Measurements from ENCODE around the gene SMC5.
"Not testable (repeated sequence)": the region's sequence is repeated elsewhere in the genome, so short reads cannot be mapped to it uniquely, and the experiment has no call there.

The SMC5 gene

DNA sequence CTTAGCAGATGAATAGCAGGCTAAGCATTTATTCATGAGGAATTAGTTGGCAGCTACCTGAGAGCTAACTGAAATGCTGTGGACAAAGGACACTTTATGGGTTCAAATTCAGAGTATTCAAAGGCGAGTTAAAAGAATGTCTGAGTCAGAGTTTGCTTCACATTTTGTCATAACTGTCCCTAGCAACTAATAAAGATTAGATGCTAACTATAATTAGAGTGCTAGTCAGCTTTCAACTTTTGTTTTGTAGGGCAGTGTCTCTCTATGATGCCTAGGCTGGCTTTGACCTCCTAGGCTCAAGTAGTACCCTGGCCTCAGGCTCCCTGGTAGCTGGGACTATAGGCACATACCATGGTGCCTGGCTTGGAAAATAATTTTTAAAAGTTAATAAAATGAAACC lies 4.6 kb downstream of the SMC5 start:
- DNase-seq (ENCODE audit: low read depth): no peak

DNA sequence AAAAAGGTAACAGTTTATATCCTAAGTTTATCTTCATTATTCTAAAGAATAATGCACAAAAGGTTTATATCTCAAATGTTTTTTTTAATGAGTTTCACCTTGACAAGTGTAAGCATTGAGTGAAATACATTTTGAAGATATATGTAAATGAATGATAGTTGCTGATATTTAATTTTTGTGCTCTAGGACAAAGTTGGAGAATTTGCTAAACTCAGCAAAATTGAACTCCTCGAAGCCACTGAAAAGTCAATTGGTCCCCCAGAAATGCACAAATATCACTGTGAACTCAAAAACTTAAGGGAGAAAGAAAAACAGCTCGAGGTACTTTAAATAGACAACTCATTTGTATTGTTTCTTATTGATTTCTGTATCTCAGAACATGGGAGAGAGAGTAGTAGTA lies 19.5 kb downstream of the SMC5 start:
- DNase-seq (ENCODE audit: low read depth): no peak

DNA sequence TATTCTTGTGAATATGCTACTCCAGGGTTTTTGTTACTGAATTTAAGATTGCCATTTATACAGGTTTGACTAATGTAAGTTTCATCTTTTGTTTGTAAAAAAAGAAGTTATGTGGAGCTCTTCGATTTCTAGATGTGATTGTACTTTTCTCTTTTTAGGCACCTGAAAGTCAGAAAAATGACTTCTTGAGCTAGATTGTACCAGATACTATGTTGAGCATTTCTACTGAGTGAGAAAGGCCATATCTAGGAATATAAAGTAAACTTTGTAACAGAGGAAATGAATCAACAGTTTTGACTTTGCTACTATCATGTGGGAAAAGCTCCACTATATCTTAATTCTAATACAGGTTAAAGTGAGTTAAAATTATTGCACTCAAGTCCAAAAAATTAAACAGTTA lies 25.1 kb downstream of the SMC5 start:
- DNase-seq (ENCODE audit: low read depth): no peak

DNA sequence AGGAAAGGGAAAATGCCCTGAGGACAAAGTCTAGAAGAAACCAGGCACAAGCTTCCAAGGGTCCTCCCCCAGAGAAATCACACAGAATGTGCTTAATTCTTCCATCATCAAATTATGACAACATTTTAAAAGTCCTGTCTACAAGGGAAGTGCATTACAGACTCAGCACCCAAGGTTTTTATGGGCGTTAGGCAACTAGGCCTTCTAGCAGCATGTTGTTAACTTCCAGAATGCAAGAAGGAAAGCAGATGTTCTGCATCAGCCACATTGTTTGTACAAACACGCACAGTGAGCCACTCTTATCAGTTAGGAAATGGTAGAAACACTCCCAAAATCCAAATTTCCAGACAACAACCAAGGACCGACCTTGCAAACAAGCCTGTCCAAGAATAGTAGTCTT lies 26.5 kb downstream of the SMC5 start:
- no peak for DNase-seq (ENCODE audit: low read depth)

DNA sequence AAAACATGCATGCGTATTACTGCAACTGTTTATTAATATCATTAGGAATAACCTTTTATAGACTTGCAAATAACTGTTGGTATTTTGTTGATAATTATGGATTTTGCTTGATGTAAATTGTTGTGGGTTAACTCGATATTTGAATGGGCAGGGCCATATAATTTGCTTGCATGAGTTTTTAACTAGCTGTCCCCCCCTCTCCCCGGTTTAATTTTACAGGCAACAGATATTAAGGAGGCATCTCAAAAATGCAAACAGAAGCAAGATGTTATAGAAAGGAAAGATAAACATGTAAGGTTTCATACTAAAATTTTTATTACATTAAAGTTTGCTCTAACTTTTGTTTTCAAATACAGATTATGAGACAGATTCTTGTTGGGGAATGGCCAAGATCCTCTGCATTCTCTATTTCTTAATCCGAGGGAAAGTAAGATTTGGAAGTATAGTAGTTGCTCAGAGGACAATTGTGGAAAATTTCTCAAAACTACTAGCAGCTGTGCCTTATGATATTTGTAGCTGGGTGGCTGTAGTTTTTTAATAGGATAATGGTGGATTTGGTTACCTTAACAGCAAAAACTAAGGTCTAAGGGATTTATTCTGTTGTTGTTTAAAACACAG lies 27.3 kb downstream of the SMC5 start:
- DNase-seq (ENCODE audit: low read depth): no peak

DNA sequence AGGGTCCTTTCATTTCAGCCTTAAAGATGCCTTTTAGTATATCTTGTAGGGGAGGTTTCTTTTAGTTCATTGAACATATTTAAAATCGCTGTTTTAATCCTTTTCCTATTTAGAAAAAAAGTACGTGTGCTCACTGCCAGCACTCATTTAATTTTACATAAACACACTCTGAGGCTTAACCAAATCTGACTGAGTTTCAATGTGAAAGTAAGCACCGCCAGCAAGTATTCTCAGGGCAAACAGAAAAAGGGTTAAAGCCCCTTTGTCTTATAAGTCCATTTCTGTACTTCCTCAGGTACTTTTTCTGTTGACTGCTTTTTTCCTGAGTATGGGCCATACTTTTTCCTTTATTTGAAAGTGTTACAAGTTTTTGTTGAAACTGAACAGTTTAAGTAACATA lies 31.8 kb downstream of the SMC5 start:
- no peak for DNase-seq (ENCODE audit: low read depth)

DNA sequence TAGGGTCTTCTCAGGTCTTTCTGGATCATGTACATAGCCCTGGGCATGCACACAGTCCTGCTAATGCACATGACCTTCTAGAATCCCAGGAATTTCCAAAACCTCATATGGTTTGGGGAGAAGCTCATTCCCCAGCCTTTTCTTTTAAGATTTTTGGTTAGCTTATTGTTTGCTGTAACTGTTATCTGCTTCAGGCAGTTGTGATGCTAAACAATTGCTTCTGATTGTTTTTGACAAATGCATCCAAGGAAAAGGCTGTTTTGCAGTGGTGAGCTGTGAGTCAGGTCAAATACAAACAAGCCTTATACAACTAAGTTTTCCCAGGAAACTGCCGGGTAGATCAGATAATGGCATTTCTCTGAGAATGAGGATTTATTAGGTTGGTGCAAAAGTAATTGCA lies 32.7 kb downstream of the SMC5 start:
- no peak for DNase-seq (ENCODE audit: low read depth)

DNA sequence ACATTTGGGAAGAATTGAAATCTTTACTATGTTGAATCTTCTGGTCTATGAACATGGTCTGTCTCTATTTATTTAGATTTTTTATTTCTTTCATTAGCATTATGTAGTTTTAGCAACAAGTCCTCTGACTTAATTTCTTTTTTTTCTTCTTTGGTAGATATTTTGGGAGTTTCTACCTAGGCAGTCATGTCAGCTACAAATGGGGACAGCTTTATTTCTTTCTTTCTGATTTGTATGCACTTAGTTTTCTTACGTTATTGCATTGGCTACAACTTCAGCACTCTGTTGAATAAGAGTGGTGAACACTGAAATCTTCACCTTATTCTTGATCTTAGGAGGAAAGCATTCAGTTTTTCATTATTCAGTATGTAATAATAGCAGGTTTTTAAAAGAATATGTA lies 33.5 kb downstream of the SMC5 start:
- DNase-seq (ENCODE audit: low read depth): no peak

DNA sequence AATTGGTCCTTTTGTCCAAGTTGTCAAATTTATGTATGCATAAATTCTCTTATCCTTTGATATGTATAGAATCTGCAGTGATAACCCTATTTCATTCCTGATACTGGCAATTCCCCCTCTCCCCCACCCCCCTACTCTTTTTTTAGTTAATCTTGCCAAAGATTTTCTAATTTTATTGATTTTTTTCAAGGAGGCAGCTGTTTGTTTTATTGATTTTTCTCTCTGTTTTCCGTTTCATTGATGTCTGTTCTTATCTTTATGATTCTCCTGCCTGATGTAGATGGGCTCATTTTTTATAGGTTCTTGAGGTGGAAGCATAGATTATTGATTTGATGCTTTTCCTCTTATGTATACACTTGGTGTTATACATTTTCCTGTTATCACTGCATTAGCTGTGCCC lies 34.4 kb downstream of the SMC5 start:
- no peak for DNase-seq (ENCODE audit: low read depth)

DNA sequence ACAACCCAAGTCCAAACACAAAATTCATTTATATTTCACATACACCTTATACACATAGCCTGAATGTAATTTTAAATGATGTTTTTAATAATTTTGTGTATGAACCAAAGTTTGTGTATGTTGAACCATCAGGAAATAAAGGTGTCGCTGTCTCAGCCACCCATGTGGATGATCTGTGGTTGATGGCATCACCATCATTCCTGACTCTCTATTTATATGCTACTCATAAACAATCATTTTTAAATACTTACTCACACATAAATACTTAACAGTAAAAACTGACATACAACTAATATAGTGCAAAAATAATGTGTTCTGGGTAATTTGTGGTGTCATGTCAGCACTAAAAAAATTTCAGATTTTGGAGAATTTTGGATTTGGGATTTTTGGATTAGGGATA lies 38.4 kb downstream of the SMC5 start:
- DNase-seq (ENCODE audit: low read depth): no peak

DNA sequence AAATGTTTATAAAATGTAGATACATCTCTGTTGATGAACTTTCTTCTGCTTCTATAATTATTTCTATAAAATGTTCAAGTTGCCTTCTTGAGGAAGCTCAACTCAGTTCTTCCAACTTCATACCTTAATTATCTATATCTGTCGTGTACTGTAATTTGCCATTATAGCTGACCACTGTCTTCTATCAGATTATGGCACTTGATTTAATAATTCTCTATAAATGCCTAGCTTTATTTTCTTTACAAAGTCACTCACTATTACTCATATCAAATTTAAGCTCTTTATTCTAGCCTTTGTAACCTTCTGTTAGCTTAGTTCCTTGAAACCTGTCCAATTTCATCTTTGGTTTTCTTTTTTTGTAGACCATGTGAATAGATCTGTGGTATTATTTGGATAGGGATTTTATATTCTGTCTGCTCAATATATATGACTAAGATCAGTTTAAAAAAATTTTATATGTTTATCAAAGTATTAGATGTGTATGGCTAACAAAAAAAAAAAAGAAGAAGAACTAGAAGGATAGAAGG lies 39.5 kb downstream of the SMC5 start:
- DNase-seq (ENCODE audit: low read depth): no peak

DNA sequence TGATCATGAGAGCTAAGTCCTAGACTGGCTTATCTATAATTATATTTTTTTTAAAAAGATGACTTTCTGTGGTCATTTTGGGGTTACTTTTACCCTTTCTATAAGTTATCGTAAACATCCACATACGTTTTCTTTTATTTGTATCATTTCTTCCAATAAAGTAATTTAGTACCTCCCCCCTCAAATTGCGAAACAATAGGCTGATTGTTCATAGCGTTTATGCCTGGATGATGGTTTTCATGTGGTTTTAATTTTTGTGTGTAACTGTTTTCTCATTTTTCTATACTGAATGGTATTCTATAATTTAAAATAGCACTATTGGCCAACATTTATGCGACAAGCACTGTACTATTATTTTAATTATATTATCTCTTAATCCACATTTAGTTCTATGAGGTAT lies 44.5 kb downstream of the SMC5 start:
- DNase-seq (ENCODE audit: low read depth): no peak

DNA sequence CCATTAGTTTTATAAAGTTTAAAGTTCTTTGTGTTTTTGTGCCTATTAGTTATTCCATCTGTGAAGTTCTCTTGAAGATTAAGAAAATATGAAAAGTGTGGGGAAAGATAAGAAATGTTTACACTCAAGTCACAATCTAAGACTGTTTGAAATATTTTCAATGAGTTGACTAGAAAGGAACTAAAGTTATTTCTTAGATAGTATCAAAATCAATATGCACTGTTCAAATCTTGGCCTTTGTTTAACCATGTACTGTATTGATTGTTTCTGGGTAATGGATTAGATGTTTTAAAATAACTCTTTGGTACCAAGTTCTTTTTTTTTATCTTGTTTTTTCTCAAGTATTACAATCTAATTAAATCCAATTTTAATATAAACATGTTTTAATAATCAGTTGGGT lies 46.0 kb downstream of the SMC5 start:
- DNase-seq (ENCODE audit: low read depth): no peak

DNA sequence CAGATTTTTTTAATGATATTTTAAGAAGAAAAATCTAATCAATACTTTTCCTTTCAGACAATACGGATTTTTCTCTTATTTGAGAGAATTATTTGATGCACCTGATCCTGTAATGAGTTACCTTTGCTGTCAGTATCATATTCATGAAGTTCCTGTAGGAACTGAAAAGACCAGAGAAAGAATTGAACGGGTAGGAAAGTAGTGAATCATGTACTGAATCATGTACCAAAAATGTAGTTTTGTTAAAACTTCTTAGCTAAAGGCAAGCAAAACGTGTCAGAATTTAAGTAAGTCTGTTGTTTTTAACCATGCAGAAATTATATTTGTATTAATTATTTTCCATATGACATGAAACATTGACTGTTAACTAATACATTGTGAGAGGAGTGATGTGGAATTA lies 56.6 kb downstream of the SMC5 start:
- no peak for DNase-seq (ENCODE audit: low read depth)

DNA sequence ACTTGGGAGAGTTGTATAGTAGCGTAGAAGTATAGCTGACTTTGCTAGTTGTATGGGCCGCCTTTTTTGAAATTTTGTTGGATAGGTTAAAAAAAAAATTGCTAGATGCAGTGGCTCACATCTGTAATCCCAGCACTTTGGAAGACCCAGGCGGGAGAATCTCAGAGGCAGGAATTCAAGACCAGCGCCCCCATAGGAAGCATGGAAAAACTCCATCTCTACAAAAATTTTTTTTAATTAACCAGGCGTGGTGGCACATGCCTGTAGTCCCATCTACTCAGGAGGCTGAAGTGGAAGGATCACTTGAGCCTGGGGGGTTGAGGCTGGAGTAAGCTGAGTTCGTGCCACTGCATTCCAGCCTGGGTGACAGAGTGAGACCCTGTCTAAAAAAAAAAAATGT lies 59.2 kb downstream of the SMC5 start:
- DNase-seq (ENCODE audit: low read depth): no peak

DNA sequence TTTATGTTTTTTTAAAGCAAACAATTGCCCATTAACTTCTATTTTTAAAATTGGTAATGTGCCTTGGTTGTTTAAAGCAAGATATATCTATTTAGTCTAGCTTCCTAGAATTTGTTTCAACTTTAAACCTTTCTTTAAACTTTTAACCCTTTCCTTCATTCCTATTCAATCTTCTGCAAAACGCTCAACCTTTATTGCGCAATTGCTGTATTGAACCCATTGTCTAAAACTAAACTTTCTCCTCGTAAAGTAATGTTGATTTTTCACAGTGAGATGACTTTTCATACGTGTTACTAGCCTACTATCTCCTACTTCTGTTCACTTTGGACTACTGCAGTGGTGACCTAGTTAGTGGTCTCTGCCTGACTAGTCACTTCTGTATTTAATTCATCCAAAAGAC lies 63.3 kb downstream of the SMC5 start:
- DNase-seq (ENCODE audit: low read depth): no peak

DNA sequence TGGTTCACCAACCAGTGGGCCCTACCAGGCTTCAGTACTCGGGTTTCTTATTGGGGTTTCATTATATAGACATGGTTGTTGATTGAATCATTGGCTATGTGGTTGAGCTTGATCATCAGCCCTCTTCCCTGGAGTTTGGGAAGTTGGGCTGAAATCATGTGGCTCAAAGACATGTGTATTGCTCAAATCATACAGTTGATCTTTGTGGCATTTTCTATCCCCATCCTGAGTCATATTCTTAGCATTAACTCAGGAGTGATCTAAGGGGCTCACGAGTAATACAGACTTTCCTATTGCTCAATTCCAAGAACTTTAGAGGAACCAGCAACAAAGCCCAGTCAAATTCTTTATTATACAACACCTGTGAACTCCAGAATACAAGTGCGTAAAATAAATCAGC lies 66.2 kb downstream of the SMC5 start:
- no peak for DNase-seq (ENCODE audit: low read depth)

DNA sequence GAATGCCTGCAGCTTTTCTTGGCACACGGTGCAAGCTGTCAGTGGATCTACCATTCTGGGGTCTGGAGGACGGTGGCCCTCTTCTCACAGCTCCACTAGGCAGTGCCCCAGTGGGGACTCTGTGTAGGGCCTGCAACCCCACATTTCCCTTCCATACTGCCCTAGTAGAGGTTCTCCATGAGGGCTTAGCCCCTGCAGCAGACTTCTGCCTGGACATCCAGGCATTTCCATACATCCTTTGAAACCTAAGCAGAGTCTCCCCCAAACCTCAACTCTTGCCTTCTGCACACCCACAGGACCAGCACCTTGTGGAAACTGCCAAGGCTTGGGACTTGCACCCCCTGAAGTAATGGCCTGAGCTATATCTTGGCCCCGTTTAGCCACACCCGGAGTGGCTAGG lies 69.8 kb downstream of the SMC5 start:
- DNase-seq (ENCODE audit: low read depth): not testable (repeated sequence)

DNA sequence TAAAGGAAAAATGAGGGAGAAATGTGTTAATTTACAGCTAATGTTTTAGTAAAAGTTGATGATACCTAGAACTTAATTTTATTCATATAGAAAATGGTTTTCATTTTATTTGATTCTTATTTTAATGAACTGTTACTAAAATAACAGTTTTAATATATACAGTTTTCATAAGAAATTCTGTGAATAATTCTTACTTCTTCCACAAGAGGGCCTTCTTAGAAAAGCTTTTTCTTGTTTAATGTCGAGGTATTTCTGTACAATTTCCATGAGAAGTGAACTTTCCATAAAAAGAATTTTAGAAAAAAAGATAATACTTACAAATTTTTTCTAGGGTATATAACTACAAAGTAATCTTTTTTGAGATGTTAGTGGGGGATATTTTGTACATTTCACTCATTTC lies 81.8 kb downstream of the SMC5 start:
- DNase-seq (ENCODE audit: low read depth): no peak

DNA sequence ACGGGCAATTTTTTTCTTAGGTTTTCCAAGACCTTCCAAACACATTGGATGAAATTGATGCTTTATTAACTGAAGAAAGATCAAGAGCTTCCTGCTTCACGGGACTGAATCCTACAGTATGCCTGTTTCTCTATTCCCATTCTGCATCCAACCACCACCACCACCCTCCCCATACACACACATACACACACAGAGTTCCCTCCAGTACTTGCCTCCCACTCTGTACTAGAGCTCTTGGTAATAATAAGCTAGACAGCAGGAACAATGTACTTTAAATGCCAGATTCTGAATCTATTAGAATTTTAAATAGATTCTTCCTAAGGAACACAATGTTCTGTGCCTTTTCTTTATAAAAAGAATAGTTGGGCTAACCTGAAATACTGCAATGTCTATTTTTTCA lies 88.3 kb downstream of the SMC5 start:
- no peak for DNase-seq (ENCODE audit: low read depth)

DNA sequence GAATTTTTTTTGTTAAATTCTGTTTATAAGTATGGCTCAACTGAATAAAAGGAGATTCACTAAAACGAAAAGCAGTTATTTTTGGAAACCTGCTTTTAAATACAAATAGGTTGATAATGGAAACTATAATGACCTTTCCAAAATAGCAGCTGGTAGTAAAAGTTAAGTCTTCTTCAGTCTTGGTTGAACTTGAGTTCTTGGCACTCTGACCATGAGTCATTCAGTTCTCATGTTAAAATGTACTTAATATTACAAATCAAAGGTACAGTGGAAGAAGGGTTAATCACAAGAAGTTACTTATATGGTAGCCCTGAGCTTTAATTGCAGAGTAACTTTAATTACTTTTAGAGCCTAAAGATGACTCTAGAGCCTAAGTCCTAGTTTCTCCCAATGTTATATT lies 93.6 kb downstream of the SMC5 start:
- no peak for DNase-seq (ENCODE audit: low read depth)

DNA sequence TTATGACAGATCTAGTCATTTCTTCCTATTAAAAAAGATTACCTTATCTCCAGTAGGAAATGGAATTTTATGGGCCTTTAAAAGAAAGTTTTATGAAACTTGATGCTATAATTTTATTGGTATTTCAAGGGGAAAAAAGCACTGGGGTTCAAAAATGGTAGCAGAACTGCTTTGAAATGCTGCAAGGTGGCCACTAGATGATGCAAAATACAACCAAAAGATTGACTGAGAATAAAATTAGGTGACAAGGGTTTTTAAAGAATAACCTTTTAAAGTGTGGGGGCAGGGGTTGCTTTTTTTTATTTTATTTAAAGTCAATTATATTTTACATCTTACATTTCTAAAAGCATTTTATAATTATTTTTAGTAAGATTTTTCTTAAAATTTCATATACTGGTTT lies 94.0 kb downstream of the SMC5 start:
- no peak for DNase-seq (ENCODE audit: low read depth)

DNA sequence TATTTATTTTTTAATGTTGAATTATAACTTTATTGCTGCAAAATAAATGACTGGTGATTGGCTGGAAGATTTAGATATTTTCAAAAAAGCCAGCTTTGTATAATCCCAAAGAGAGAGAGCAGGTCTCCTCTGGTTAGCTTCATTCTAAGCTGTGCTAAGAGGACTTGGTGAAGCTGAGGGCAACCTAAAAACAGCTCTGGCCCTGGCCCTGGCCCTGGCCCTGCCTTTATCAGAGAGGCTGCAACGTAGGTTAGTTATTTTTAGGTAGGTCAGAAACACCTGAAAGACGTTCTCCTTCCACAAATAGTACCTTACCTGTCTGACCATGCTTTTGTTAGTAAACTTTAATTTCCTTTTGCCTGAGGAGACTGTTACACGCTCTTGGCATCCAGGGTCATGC lies 97.0 kb downstream of the SMC5 start:
- no peak for DNase-seq (ENCODE audit: low read depth)

DNA sequence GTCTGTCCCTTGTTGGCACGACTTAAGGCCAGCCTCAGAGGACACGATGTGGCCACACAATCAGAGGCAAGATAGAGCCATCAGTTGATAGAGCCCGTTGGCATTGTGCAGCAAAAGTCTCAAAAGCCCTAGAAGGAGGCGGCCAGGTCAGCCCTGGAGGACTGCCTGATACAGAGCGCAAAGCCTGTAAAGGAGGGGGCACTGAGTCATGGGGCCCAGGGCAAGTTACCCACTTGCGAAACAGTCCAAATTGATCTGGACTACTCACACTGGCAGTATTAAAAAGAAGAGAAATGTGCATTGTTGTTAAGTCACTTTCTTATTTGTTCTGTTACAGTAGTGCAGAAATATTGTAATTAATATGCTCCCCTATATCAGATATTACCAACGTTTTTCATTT lies 104.2 kb downstream of the SMC5 start:
- DNase-seq (ENCODE audit: low read depth): no peak

DNA sequence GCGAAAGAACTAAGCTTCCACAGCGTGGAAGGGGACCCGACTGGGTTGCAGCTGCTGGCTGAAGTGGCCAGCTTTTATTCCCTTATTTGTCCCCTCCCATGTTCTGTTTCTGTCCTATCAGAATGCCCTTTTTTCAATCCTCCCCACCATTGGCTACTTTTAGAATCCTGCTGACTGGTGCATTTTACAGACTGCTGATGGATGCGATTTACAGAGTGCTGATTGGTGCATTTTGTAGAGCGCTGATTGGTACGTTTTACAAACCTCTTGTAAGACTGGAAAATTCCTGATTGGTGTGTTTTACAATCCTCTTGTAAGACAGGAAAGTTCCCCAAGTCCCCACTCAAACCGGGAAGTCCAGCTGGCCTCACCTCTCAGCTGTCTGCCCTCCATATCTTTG lies 105.0 kb downstream of the SMC5 start:
- no peak for DNase-seq (ENCODE audit: low read depth)

Measured in CMK (cell line).